Activated T-helper 1 cell treated with anti-CD3 and anti-CD28 coated beads, Interleukin-2, amount 50 U/mL, for 16 hours (primary cell): ENCODE data around the gene ICAM5.

ENCODE experiments used
- DNase-seq, 2 donors: peaks; one replicate each; pipeline ENCODE4 v3.0.0-alpha.2; 2020; ENCODE audit warnings: low read depth in 1 of 2, low spot score in 1 of 2

ICAM5 gene

DNA sequence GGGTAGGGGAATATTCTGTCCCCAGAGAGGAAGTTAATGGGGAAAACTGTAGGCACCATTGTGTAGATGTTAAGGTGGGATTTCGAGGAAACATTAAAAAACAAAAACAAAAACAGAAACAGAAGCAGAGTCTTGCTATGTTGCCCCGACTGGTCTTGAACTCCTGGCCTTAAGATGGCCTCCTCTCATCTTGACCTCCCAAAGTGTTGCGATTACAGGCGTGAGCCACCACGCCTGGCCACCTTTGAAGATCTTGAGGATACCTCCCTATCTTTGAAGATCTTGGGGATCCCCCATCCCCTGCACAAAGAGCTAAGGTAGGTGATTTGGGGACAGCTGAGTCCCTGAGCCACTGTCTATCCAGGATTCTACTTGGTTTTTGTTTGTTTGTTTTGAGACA lies 50.2 kb downstream of the ICAM5 start:
- no peak for DNase-seq

DNA sequence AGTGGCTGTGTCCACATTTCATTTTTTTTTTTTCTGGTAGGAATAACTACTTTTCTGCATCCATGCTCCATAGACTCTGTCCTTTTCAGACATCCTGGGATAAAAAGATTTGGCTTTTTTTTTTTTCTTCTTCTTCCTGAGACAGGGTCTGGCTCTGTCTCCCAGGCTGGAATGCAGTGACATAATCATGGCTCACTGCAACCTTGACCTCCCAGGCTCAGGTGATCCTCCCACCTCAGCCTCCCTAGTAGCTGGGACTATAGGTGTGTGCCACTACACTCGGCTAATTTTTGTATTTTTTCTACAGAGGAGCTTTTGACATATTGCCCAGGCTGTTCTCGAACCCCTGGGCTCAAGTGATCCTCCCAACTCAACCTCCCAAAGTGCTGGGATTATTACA lies 53.7 kb downstream of the ICAM5 start:
- DNase-seq, result no peak

DNA sequence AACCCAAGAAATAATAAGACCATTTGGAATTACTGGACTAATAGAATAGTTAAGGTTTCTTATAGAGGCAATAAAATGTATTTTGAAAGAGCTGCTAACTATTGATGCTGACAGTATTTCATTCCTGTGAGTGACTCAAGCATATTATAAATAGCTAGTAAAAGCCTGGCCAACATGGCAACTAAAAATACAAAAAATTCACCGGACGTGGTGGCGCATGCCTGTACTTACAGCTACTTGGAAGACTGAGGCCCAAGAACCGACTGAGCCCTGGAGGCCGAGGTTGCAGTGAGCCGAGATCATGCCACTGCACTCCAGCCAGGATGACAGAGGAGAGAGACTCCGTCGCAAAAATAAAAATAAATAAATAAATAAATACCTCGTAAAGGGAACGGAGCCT lies 55.0 kb downstream of the ICAM5 start:
- DNase-seq, result no peak
